Aorta (tissue), 5 donors: ENCODE data around the gene CBARP. TPM values are rescaled to one million over a fixed set of nuclear protein-coding genes. Genes with fewer than 3 reads are reported as not detected.
"Not testable (repeated sequence)": the region's sequence is repeated elsewhere in the genome, so short reads cannot be mapped to it uniquely, and the experiment has no call there.

Experiments used
- ATAC-seq: fragments of 200-7000 bp; cut with Tn5 transposase; one replicate; pipeline ENCODE4 v1.9.1; 2022; ENCODE audit warnings: moderate library complexity; ENCODE audit not compliant: low FRiP score
- DNase-seq, 2 donors: peaks; one replicate each; pipeline ENCODE4 v3.0.0-alpha.2; 2020
- H3K27ac ChIP-seq, 2 donors: one replicate each; pipeline ENCODE4 v1.5.1; 2013; ENCODE audit warnings: low read length in 2 of 2, mild to moderate bottlenecking in 2 of 2, moderate library complexity in 2 of 2, control low read depth in 1 of 2, inconsistent platforms in 1 of 2, low read depth in 1 of 2
- H3K27me3 ChIP-seq, 2 donors: one replicate each; pipeline ENCODE4 v1.6.1; 2013; ENCODE audit warnings: control low read depth in 1 of 2, low read length in 1 of 2, mild to moderate bottlenecking in 1 of 2, moderate library complexity in 1 of 2; ENCODE audit not compliant: insufficient read depth in 2 of 2, control insufficient read depth in 1 of 2
- H3K36me3 ChIP-seq, 2 donors: one replicate each; pipeline ENCODE4 v1.6.1; 2013; ENCODE audit warnings: control low read depth in 1 of 2, low read length in 1 of 2, mild to moderate bottlenecking in 1 of 2; ENCODE audit not compliant: insufficient read depth in 2 of 2, control insufficient read depth in 1 of 2
- H3K4me1 ChIP-seq, 2 donors: one replicate each; pipeline ENCODE4 v1.6.1; 2013; ENCODE audit warnings: low read length in 2 of 2, control low read depth in 1 of 2, mild to moderate bottlenecking in 1 of 2, moderate library complexity in 1 of 2; ENCODE audit not compliant: insufficient read depth in 2 of 2, control insufficient read depth in 1 of 2
- H3K4me3 ChIP-seq, 2 donors: one replicate each; pipeline ENCODE4 v1.5.1; 2013; ENCODE audit warnings: low read length in 2 of 2, control low read depth in 1 of 2, mild to moderate bottlenecking in 1 of 2
- H3K9me3 ChIP-seq: one replicate; pipeline ENCODE4 v1.6.1; 2013; ENCODE audit warnings: mild to moderate bottlenecking, low read length; ENCODE audit not compliant: control insufficient read depth
- WGBS, 2 donors: extraction: QIAGEN DNeasy Blood & Tissue Kit; methylation state at CpG; one replicate each; pipeline ENCODE4 v1.1.7; 2013; 5-methylcytosine and 5-hydroxymethylcytosine counted together
- intact Hi-C, 2 donors: fragments of 100-400 bp; cut with DNase I; formaldehyde crosslinking; loops; one replicate each; pipeline versions ENCODE4 v1.14.2 to v1.15.0; 2022
- polyA plus RNA-seq, 2 donors: library from polyadenylated mRNA; stranded (reverse); fragments of 200-250 nt; gene quantifications; one replicate each; pipeline ENCODE4 v1.2.3, GENCODE V29; 2013
- total RNA-seq, 2 donors: library from RNA; stranded (reverse); fragmentation: NEBNext Ultra II Directional; extraction: Animal tissue kit (Norgen Biotek cat#: 25700); gene quantifications; one replicate each; pipeline ENCODE4 v1.2.1, GENCODE V29; 2021
- donor health status: healthy with polysubstance abuse.
- donor health status: Bipolar disorder and iron deficiency.
- donor health status: DM: no; HTN: no; CAD: no.
- donor health status: DM: no; HTN: no; CAD: no.
- donor health status: DM: yes; HTN: yes; CAD: no.

CBARP gene
- total and polyA plus RNA-seq, 4 donors, result 0.88 to 3.7 (median 2.0) TPM

GRCh38 chr19:1217366-1217765, 20.4 kb downstream of the CBARP start:
- DNase-seq, result no peak
- Histone ChIP-seq H3K27ac (peak overlapping the region in 1 of 2 donors; percentile 62), H3K9me3 (no peaks in the 10 kb centered on the region), H3K27me3 (no peaks in the 10 kb centered on the region), H3K4me1 (no peaks in the 10 kb centered on the region), H3K4me3 (no peak overlapping the region), H3K36me3 (peaks cover 0 to 2% of the 10 kb centered on the region in 2 donors)
- 79 to 81% methylated on average over 15 of the region's 15 CpGs for WGBS, 2 donors
- intact Hi-C loops, result no loop called here
- no peak for ATAC-seq

GRCh38 chr19:1216756-1217155, 21.0 kb downstream of the CBARP start:
- Histone ChIP-seq H3K36me3 (peaks cover 0 to 2% of the 10 kb centered on the region in 2 donors), H3K4me1 (no peaks in the 10 kb centered on the region), H3K27me3 (no peaks in the 10 kb centered on the region), H3K27ac (peak overlapping the region in 1 of 2 donors; percentile 81), H3K9me3 (no peaks in the 10 kb centered on the region), H3K4me3 (no peak overlapping the region)
- intact Hi-C loops, result no loop called here
- DNase-seq, result no peak
- 71 to 72% methylated on average over 12 of the region's 12 CpGs for WGBS, 2 donors
- no peak for ATAC-seq

GRCh38 chr19:1214862-1215731, 22.7 kb downstream of the CBARP start:
- Histone ChIP-seq H3K27ac (peak overlapping the region; percentile 58 to 98), H3K36me3 (no peaks in the 10 kb centered on the region), H3K9me3 (no peaks in the 10 kb centered on the region), H3K27me3 (no peaks in the 10 kb centered on the region), H3K4me3 (no peak overlapping the region), H3K4me1 (no peaks in the 10 kb centered on the region)
- DNase-seq (peak; percentile 90 to 92), ATAC-seq (peak; percentile 79)
- intact Hi-C loops, result loop anchor here in 1 of 2 donors (2.0 kb wide), 1 partner anchor 52 kb away; no protein-coding TSS in a partner anchor
- WGBS, 2 donors, result 3 to 8% methylated on average over 25 to 26 of the region's 26 CpGs

GRCh38 chr19:1214299-1214861, 23.4 kb downstream of the CBARP start:
- intact Hi-C loops, result loop anchor here in 1 of 2 donors (2.0 kb wide), 1 partner anchor 52 kb away; no protein-coding TSS in a partner anchor
- Histone ChIP-seq H3K27ac (peak overlapping the region; percentile 20 to 98), H3K4me1 (no peaks in the 10 kb centered on the region), H3K36me3 (no peaks in the 10 kb centered on the region), H3K4me3 (no peak overlapping the region), H3K9me3 (no peaks in the 10 kb centered on the region), H3K27me3 (no peaks in the 10 kb centered on the region)
- DNase-seq (no peak), ATAC-seq (peak; percentile 9)
- 16 to 24% methylated on average over 21 of the region's 21 CpGs for WGBS, 2 donors

GRCh38 chr19:1213391-1214286, 24.2 kb downstream of the CBARP start:
- intact Hi-C loops, result loop anchor here in 1 of 2 donors (2.0 kb wide), 1 partner anchor 53 kb away; no protein-coding TSS in a partner anchor
- no peak overlapping the region for H3K4me3 ChIP-seq
- H3K36me3 ChIP-seq, result no peaks in the 10 kb centered on the region
- ATAC-seq (peak; percentile 51), DNase-seq (peak; percentile 91 to 93)
- H3K27ac ChIP-seq, result peak overlapping the region; percentile 20 to 98
- H3K9me3 ChIP-seq, result no peaks in the 10 kb centered on the region
- no peaks in the 10 kb centered on the region for H3K27me3 ChIP-seq
- no peaks in the 10 kb centered on the region for H3K4me1 ChIP-seq
- WGBS, 2 donors, result 33 to 37% methylated on average over 39 of the region's 39 CpGs

GRCh38 chr19:1211494-1212234, 26.1 kb downstream of the CBARP start:
- 78 to 83% methylated on average over 31 to 33 of the region's 33 CpGs for WGBS, 2 donors
- no peak for DNase-seq
- H3K36me3 ChIP-seq, result no peaks in the 10 kb centered on the region
- no peak overlapping the region for H3K27ac ChIP-seq
- no peaks in the 10 kb centered on the region for H3K9me3 ChIP-seq
- intact Hi-C loops, result no loop called here
- no peaks in the 10 kb centered on the region for H3K27me3 ChIP-seq
- ATAC-seq, result no peak
- no peak overlapping the region for H3K4me3 ChIP-seq
- H3K4me1 ChIP-seq, result no peaks in the 10 kb centered on the region

GRCh38 chr19:1210227-1210538, 27.6 kb downstream of the CBARP start:
- no peaks in the 10 kb centered on the region for H3K36me3 ChIP-seq
- intact Hi-C loops, result no loop called here
- 91 to 92% methylated on average over 13 of the region's 13 CpGs for WGBS, 2 donors
- H3K27ac ChIP-seq, result no peak overlapping the region
- H3K4me3 ChIP-seq, result no peak overlapping the region
- H3K4me1 ChIP-seq, result no peaks in the 10 kb centered on the region
- H3K27me3 ChIP-seq, result no peaks in the 10 kb centered on the region
- ATAC-seq (no peak), DNase-seq (no peak)
- H3K9me3 ChIP-seq, result no peaks in the 10 kb centered on the region

- H3K4me1 ChIP-seq, H3K9me3 ChIP-seq, H3K4me3 ChIP-seq, intact Hi-C loops, H3K27ac ChIP-seq, ATAC-seq, DNase-seq, H3K27me3 ChIP-seq, H3K36me3 ChIP-seq: not testable (repeated sequence)
- WGBS, 2 donors, result 71 to 76% methylated on average over 10 of the region's 10 CpGs
Observed at GRCh38 chr19:1208830-1209229, 29.0 kb downstream of the CBARP start.
